ENCODE results near the gene LAMC3. TPM values are rescaled to one million over a fixed set of nuclear protein-coding genes. Genes with fewer than 3 reads are reported as not detected.
A peak's percentile ranks its signal among the peaks of the same experiment; 100 is the strongest.

LAMC3 gene
- total and polyA plus RNA-seq, 9 of the 15 experiments (the other 6 are each of a cell fraction or from before 2014, with no cell fraction given), result 0.10 TPM; not detected in 8

GRCh38 chr9:131112374-131113154, 103.6 kb downstream of the LAMC3 start:
- DNase-seq (ENCODE audit: extremely low read depth in 1 of 4, low spot score in 3 of 4) (peak in 1 of 4 experiments; percentile 71), FAIRE-seq (no peak), ATAC-seq (peak; percentile 9)
- Histone ChIP-seq H3K79me2 (ENCODE audit: control insufficient read depth, insufficient read depth, low read length) (no peaks in the 10 kb centered on the region), H3K4me3 (no peak overlapping the region), H3K9me3 (replicated peaks; ENCODE audit: control insufficient read depth, insufficient read depth, low read depth, low read length) (no peaks in the 10 kb centered on the region), H3K27ac (ENCODE audit: extremely low read depth, low read depth, low read length) (no peak overlapping the region), H3K9ac (ENCODE audit: insufficient read depth in 1 of 2, low read depth in 2 of 2, low read length in 2 of 2) (peak overlapping the region in 1 of 2 experiments; percentile 1; a peak in 1 of 4 replicates), H3K4me2 (ENCODE audit: insufficient read depth, low read length) (peak overlapping the region; percentile 0; the same call in 1 of the 2 replicates), H4K20me1 (replicated peaks; ENCODE audit: control insufficient read depth, insufficient read depth, low read length) (peaks cover 32% of the 10 kb centered on the region), H3K9me1 (ENCODE audit: control insufficient read depth, insufficient read depth, low read length) (peaks cover 6% of the 10 kb centered on the region), H3K27me3 (ENCODE audit: control insufficient read depth in 2 of 2, insufficient read depth in 2 of 2, low read length in 2 of 2) (peaks cover 89 to 98% of the 10 kb centered on the region in 2 experiments), H2AFZ (ENCODE audit: low read depth, low read length) (0 out of 2 replicates have a peak overlapping the region, but pooled peaks have one; percentile 0), H3K36me3 (ENCODE audit: control insufficient read depth, insufficient read depth, low read length) (no peaks in the 10 kb centered on the region), H3K4me1 (replicated peaks in 1 of 2; ENCODE audit: control insufficient read depth in 2 of 2, insufficient read depth in 2 of 2, low read length in 2 of 2) (peaks cover 0 to 19% of the 10 kb centered on the region in 2 experiments; a peak in 2 of 5 replicates)
- ChIA-PET CTCF (ENCODE audit: low intra/inter-chr PET ratio) (interaction anchor here (0.6 kb wide), 1 partner anchor 54 kb away, joined by 3 read pairs; no protein-coding TSS in a partner anchor), POLR2A (interaction anchor here (0.5 to 99.3 kb wide), 9 partner anchors 16 to 793 kb away, joined by 3 to 3336 read pairs (median 6); partner anchors contain the start of genes AIF1L and NUP214)
- TF ChIP-seq MLX (CRISPR knock-in tag; conservative IDR thresholded peaks at IDR 0.05) (peak in 1 of 2 experiments; percentile 14; a peak in 1 of 4 replicates), STAT6 (CRISPR knock-in tag; IDR thresholded peaks at IDR 0.05) (peak; percentile 90), HMGXB4 (CRISPR knock-in tag; IDR thresholded peaks at IDR 0.05) (peak; percentile 66; the same call in 1 of the 2 replicates), ZNF695 (CRISPR knock-in tag; IDR thresholded peaks at IDR 0.05) (no peak)
- BruUV-seq (replicated peaks), result no TSS peak
- intact Hi-C loops (cut with micrococcal nuclease) (loop anchor here (5.0 kb wide), 1 partner anchor 165 kb away; the partner anchor contains the start of gene FAM78A), in situ Hi-C loops (cut with MboI) (no loop called here)
- 4% methylated on average over 23 of the region's 23 CpGs for WGBS (ENCODE audit: insufficient coverage, low coverage, missing lambda C conversion rate)

Data from K562 (cell line).